ENCODE measurements around the gene TNFSF11. TPM values are rescaled to one million over a fixed set of nuclear protein-coding genes. Genes with fewer than 3 reads are reported as not detected.
A peak's percentile ranks its signal among the peaks of the same experiment; 100 is the strongest.

TNFSF11 gene
- total and polyA plus RNA-seq, 2 donors (not counting 1 experiment from before 2014, with no cell fraction given): not detected

GRCh38 chr13:42526804-42527203 is 47.1 kb upstream of the TNFSF11 start:
- Mint-ChIP-seq H3K4me1 (peaks cover 37% of the 10 kb centered on the region), H3K4me3 (no peak overlapping the region), H3K9me3 (ENCODE audit: insufficient read depth) (peaks cover 3% of the 10 kb centered on the region), H3K27ac (no peak overlapping the region), H3K27me3 (no peaks in the 10 kb centered on the region)
- ChIA-PET CTCF (no interaction called here), POLR2A (no interaction called here)
- no peaks in the 10 kb centered on the region for H3K36me3 ChIP-seq (replicated peaks in 1 of 2; ENCODE audit: control extremely low read depth in 1 of 2, control insufficient read depth in 1 of 2, extremely low read depth in 1 of 2, insufficient read depth in 2 of 2, low read length in 1 of 2)
- no peak overlapping the region for H3K9ac ChIP-seq (ENCODE audit: low read length)
- H3K4me1 ChIP-seq (ENCODE audit: control insufficient read depth in 2 of 2, insufficient read depth in 2 of 2, low read length in 2 of 2): peaks cover 25 to 26% of the 10 kb centered on the region in 2 donors
- ATAC-seq (ENCODE audit: low read depth): no peak
- H3K4me2 ChIP-seq (replicated peaks; ENCODE audit: low read depth, low read length, poor library complexity, severe bottlenecking): no peak overlapping the region
- no peaks in the 10 kb centered on the region for H3K9me3 ChIP-seq (ENCODE audit: control extremely low read depth in 1 of 3, control insufficient read depth in 2 of 3, insufficient read depth in 1 of 3, low read length in 2 of 3)
- no peak overlapping the region for H3K4me3 ChIP-seq (ENCODE audit: control extremely low read depth in 1 of 5, extremely low read depth in 1 of 5, insufficient read depth in 1 of 5, low read depth in 2 of 5, low read length in 4 of 5)
- no peak for DNase-seq
- TF ChIP-seq CTCF (IDR thresholded peaks at IDR 0.05) (no peak), EZH2 (IDR thresholded peaks at IDR 0.05; ENCODE audit: borderline replicate concordance, insufficient read depth, low read depth, low read length, poor library complexity, severe bottlenecking) (no peak)
- no peak overlapping the region for H3K27ac ChIP-seq (ENCODE audit: low read length in 2 of 2)
- no peaks in the 10 kb centered on the region for H4K20me1 ChIP-seq (ENCODE audit: control insufficient read depth, insufficient read depth, low read length, poor library complexity, severe bottlenecking)
- H3K27me3 ChIP-seq (replicated peaks in 1 of 4; ENCODE audit: control extremely low read depth in 1 of 4, control insufficient read depth in 3 of 4, insufficient read depth in 4 of 4, low read length in 3 of 4): no peaks in the 10 kb centered on the region
- no peak overlapping the region for H2AFZ ChIP-seq (ENCODE audit: insufficient read depth, low read depth, low read length, poor library complexity, severe bottlenecking)
- 100% methylated on average over 1 of the region's 3 CpGs for WGBS (ENCODE audit: insufficient coverage)
- no peaks in the 10 kb centered on the region for H3K79me2 ChIP-seq (ENCODE audit: control insufficient read depth, insufficient read depth, low read length)
- intact Hi-C loops (cut with micrococcal nuclease): no loop called here

- Histone ChIP-seq H3K4me3 (ENCODE audit: control extremely low read depth in 1 of 5, extremely low read depth in 1 of 5, insufficient read depth in 1 of 5, low read depth in 2 of 5, low read length in 4 of 5) (no peak overlapping the region), H3K36me3 (replicated peaks in 1 of 2; ENCODE audit: control extremely low read depth in 1 of 2, control insufficient read depth in 1 of 2, extremely low read depth in 1 of 2, insufficient read depth in 2 of 2, low read length in 1 of 2) (no peaks in the 10 kb centered on the region), H3K9ac (ENCODE audit: low read length) (no peak overlapping the region), H3K27me3 (replicated peaks in 1 of 4; ENCODE audit: control extremely low read depth in 1 of 4, control insufficient read depth in 3 of 4, insufficient read depth in 4 of 4, low read length in 3 of 4) (no peaks in the 10 kb centered on the region), H3K9me3 (ENCODE audit: control extremely low read depth in 1 of 3, control insufficient read depth in 2 of 3, insufficient read depth in 1 of 3, low read length in 2 of 3) (no peaks in the 10 kb centered on the region), H3K4me2 (replicated peaks; ENCODE audit: low read depth, low read length, poor library complexity, severe bottlenecking) (peak overlapping the region; percentile 49), H4K20me1 (ENCODE audit: control insufficient read depth, insufficient read depth, low read length, poor library complexity, severe bottlenecking) (no peaks in the 10 kb centered on the region), H3K79me2 (ENCODE audit: control insufficient read depth, insufficient read depth, low read length) (no peaks in the 10 kb centered on the region), H3K27ac (ENCODE audit: low read length in 2 of 2) (peak overlapping the region in 1 of 2 donors; percentile 18), H2AFZ (ENCODE audit: insufficient read depth, low read depth, low read length, poor library complexity, severe bottlenecking) (no peak overlapping the region), H3K4me1 (ENCODE audit: control insufficient read depth in 2 of 2, insufficient read depth in 2 of 2, low read length in 2 of 2) (peaks cover 27 to 31% of the 10 kb centered on the region in 2 donors)
- ChIA-PET POLR2A (no interaction called here), CTCF (no interaction called here)
- ATAC-seq (ENCODE audit: low read depth) (peak; percentile 56), DNase-seq (peak; percentile 73)
- H3K27ac Mint-ChIP-seq: no peak overlapping the region
- TF ChIP-seq EZH2 (IDR thresholded peaks at IDR 0.05; ENCODE audit: borderline replicate concordance, insufficient read depth, low read depth, low read length, poor library complexity, severe bottlenecking): no peak
- TF ChIP-seq CTCF (IDR thresholded peaks at IDR 0.05): no peak
- intact Hi-C loops (cut with micrococcal nuclease): loop anchor here (2.0 to 5.0 kb wide), 2 partner anchors 16 to 155 kb away; no protein-coding TSS in a partner anchor
- no peaks in the 10 kb centered on the region for H3K9me3 Mint-ChIP-seq (ENCODE audit: insufficient read depth)
- no peaks in the 10 kb centered on the region for H3K27me3 Mint-ChIP-seq
- 0% methylated on average over 1 of the region's 4 CpGs for WGBS (ENCODE audit: insufficient coverage)
- H3K4me1 Mint-ChIP-seq: peaks cover 37% of the 10 kb centered on the region
- H3K4me3 Mint-ChIP-seq: peak overlapping the region; percentile 60
These were observed 41.2 kb upstream of the TNFSF11 start for GRCh38 chr13:42532561-42533335.
